Liver (tissue), 9 donors: ENCODE measurements around the gene ATG16L1. TPM values are rescaled to one million over a fixed set of nuclear protein-coding genes. Genes with fewer than 3 reads are reported as not detected.

ENCODE experiments used
- DNase-seq: peaks from one replicate; pipeline ENCODE4 v3.0.0-alpha.2; 2017; ENCODE audit warnings: low spot score
- H3K27ac ChIP-seq, 2 donors: one replicate each; pipeline ENCODE4 v1.7.0; 2013; ENCODE audit warnings: inconsistent platforms in 2 of 2, low read length in 2 of 2, control low read depth in 1 of 2, low read depth in 1 of 2, mild to moderate bottlenecking in 1 of 2
- H3K27me3 ChIP-seq, 4 donors: one replicate each; pipeline versions ENCODE4 v1.6.1 to v1.7.0; 2013; ENCODE audit warnings: low read length in 3 of 4, inconsistent platforms in 1 of 4, mild to moderate bottlenecking in 1 of 4, moderate library complexity in 1 of 4; ENCODE audit not compliant: control insufficient read depth in 4 of 4, insufficient read depth in 4 of 4
- H3K36me3 ChIP-seq, 4 donors: one replicate each; pipeline versions ENCODE4 v1.6.1 to v1.7.0; 2013; ENCODE audit warnings: low read length in 3 of 4, mild to moderate bottlenecking in 3 of 4, low read depth in 1 of 4, moderate library complexity in 1 of 4; ENCODE audit not compliant: control insufficient read depth in 4 of 4, insufficient read depth in 3 of 4
- H3K4me1 ChIP-seq, 4 donors: one replicate each; pipeline versions ENCODE4 v1.6.1 to v1.7.0; 2013; ENCODE audit warnings: low read length in 3 of 4, mild to moderate bottlenecking in 3 of 4, moderate library complexity in 1 of 4; ENCODE audit not compliant: control insufficient read depth in 4 of 4, insufficient read depth in 4 of 4
- H3K4me3 ChIP-seq, 3 donors: one replicate each; pipeline versions ENCODE4 v1.6.1 to v1.7.0; 2013; ENCODE audit warnings: low read length in 3 of 3, control low read depth in 1 of 3, low read depth in 1 of 3, mild to moderate bottlenecking in 1 of 3
- H3K9ac ChIP-seq, 2 donors: one replicate each; pipeline ENCODE4 v1.7.0; 2013; ENCODE audit warnings: low read length in 2 of 2, mild to moderate bottlenecking in 2 of 2, moderate library complexity in 2 of 2, control low read depth in 1 of 2, low read depth in 1 of 2
- H3K9me3 ChIP-seq, 4 donors: one replicate each; pipeline versions ENCODE4 v1.6.1 to v1.7.0; 2013; ENCODE audit warnings: low read length in 3 of 4; ENCODE audit not compliant: control insufficient read depth in 4 of 4
- EGR1 ChIP-seq, 2 donors: IDR thresholded peaks; 2 replicates each; pipeline ENCODE4 v1.6.1; 2016 to 2018; ENCODE audit warnings: antibody characterized with exemption in 2 of 2, low read depth in 2 of 2
- FOXA1 ChIP-seq: IDR thresholded peaks from 2 replicates; pipeline ENCODE4 v1.6.1; 2016; ENCODE audit warnings: antibody characterized with exemption
- FOXA2 ChIP-seq: IDR thresholded peaks from 2 replicates; pipeline ENCODE4 v1.6.1; 2016; ENCODE audit warnings: antibody characterized with exemption
- GABPA ChIP-seq, 2 donors: IDR thresholded peaks in 1 of 2; conservative IDR thresholded peaks in 1 of 2; 2 replicates each; pipeline ENCODE4 v1.6.1; 2016; ENCODE audit warnings: antibody characterized with exemption in 2 of 2, mild to moderate bottlenecking in 1 of 2, moderate library complexity in 1 of 2
- HNF4A ChIP-seq, 2 donors: conservative IDR thresholded peaks; 2 replicates each; pipeline ENCODE4 v1.6.1; 2016; ENCODE audit warnings: antibody characterized with exemption in 2 of 2, mild to moderate bottlenecking in 2 of 2
- HNF4G ChIP-seq: IDR thresholded peaks from 2 replicates; pipeline ENCODE4 v1.6.1; 2016; ENCODE audit warnings: antibody characterized with exemption
- JUND ChIP-seq, 2 donors: IDR thresholded peaks; 2 replicates each; pipeline ENCODE4 v1.6.1; 2016; ENCODE audit warnings: antibody characterized with exemption in 2 of 2
- NR2F2 ChIP-seq: IDR thresholded peaks from 2 replicates; pipeline ENCODE4 v1.6.1; 2016; ENCODE audit warnings: antibody characterized with exemption
- RAD21 ChIP-seq, 2 donors: IDR thresholded peaks; 2 replicates each; pipeline ENCODE4 v1.6.1; 2016; ENCODE audit warnings: antibody characterized with exemption in 2 of 2, mild to moderate bottlenecking in 2 of 2
- RXRA ChIP-seq, 2 donors: IDR thresholded peaks; 2 replicates each; pipeline ENCODE4 v1.6.1; 2017 to 2018; ENCODE audit warnings: antibody characterized with exemption in 2 of 2, mild to moderate bottlenecking in 1 of 2
- SP1 ChIP-seq: IDR thresholded peaks from 2 replicates; pipeline ENCODE4 v1.6.1; 2018; ENCODE audit warnings: antibody characterized with exemption, mild to moderate bottlenecking
- TAF1 ChIP-seq: conservative IDR thresholded peaks from 2 replicates; pipeline ENCODE4 v1.6.1; 2016; ENCODE audit warnings: antibody characterized with exemption, mild to moderate bottlenecking
- YY1 ChIP-seq: IDR thresholded peaks from 2 replicates; pipeline ENCODE4 v1.6.1; 2016; ENCODE audit warnings: antibody characterized with exemption, mild to moderate bottlenecking
- WGBS: extraction: QIAGEN DNeasy Blood & Tissue Kit; methylation state at CpG from one replicate; pipeline ENCODE4 v1.1.7; 2013; 5-methylcytosine and 5-hydroxymethylcytosine counted together
- polyA plus RNA-seq, 2 donors: library from polyadenylated mRNA; stranded (reverse) in 1 of 2; unstranded in 1 of 2; fragments of 200-250 nt in 1 of 2; fragments of >200 nt in 1 of 2; fragmentation: Nextera tagmentation in 1 of 2; extraction: Ambion mirVana in 1 of 2; gene quantifications; one replicate each; pipeline versions ENCODE4 v1.2.1 to v1.2.3, GENCODE V29; 2013 to 2015
- total RNA-seq, 2 donors: library from RNA; depleted of rRNA; stranded (reverse); fragments of >200 nt; gene quantifications; one replicate each; pipeline ENCODE4 v1.2.3, GENCODE V29; 2014
- TF ChIP-seq, protein P1 (sequence below): IDR thresholded peaks from 2 replicates; pipeline ENCODE4 v1.6.1; 2016; ENCODE audit warnings: antibody characterized with exemption
- TF ChIP-seq, protein P2 (sequence below): IDR thresholded peaks from 2 replicates; pipeline ENCODE4 v1.6.1; 2016; ENCODE audit warnings: antibody characterized with exemption, mild to moderate bottlenecking
- TF ChIP-seq, protein P3 (sequence below): IDR thresholded peaks from 2 replicates; pipeline ENCODE4 v1.6.1; 2016; ENCODE audit warnings: antibody characterized with exemption
- TF ChIP-seq, protein P4 (sequence below): fragments of 150-350 bp; IDR thresholded peaks from 2 replicates; pipeline ENCODE4 v1.5.1; 2017; ENCODE audit warnings: improper control_type of control experiment, low read depth, low read length; ENCODE audit not compliant: missing input control
- TF ChIP-seq, protein P5 (sequence below): IDR thresholded peaks from 2 replicates; pipeline ENCODE4 v1.6.1; 2016; ENCODE audit warnings: antibody characterized with exemption
- donor health status: healthy.
- donor health status: healthy.
- donor health status: healthy.
- donor health status: healthy.
- donor health status: healthy.

The ATG16L1 gene
- total and polyA plus RNA-seq, 4 donors, result 6.4 to 22.8 (median 15.7) TPM

DNA sequence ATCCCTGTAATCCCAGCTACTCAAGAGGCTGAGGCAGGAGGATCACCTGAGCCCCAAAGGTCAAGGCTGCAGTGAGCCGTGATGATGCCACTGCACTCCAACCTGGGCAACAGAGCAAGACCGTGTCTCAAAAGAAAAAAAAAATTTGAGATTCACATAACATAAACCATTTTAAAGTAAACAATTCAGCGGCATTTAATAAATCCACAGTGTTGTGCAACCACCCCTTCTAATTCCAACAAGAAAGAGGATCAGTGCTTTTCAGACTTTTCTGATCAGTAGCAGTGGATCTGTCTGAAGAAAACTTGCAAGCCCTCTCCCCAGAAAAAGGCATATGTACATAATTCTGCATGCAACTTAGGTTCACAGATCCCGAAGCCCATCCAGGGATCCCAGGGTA lies 48.9 kb downstream of the ATG16L1 start:
- Histone ChIP-seq H3K4me3 (no peak overlapping the region), H3K36me3 (peaks cover 0 to 7% (median 4%) of the 10 kb centered on the region in 4 donors), H3K27ac (no peak overlapping the region), H3K4me1 (peaks cover 0 to 7% (median 0%) of the 10 kb centered on the region in 4 donors), H3K27me3 (no peaks in the 10 kb centered on the region), H3K9me3 (no peaks in the 10 kb centered on the region), H3K9ac (no peak overlapping the region)
- whole genome bisulfite sequencing, result 89% methylated on average over 4 of the region's 4 CpGs
- TF ChIP-seq EGR1 (IDR thresholded peaks at IDR 0.05; ENCODE audit: low read depth in 2 of 2) (no peak), JUND (IDR thresholded peaks at IDR 0.05) (no peak), FOXA2 (no peak)
- TF ChIP-seq, protein P1, sequence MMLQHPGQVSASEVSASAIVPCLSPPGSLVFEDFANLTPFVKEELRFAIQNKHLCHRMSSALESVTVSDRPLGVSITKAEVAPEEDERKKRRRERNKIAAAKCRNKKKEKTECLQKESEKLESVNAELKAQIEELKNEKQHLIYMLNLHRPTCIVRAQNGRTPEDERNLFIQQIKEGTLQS, result no peak
- no peak for DNase-seq

DNA sequence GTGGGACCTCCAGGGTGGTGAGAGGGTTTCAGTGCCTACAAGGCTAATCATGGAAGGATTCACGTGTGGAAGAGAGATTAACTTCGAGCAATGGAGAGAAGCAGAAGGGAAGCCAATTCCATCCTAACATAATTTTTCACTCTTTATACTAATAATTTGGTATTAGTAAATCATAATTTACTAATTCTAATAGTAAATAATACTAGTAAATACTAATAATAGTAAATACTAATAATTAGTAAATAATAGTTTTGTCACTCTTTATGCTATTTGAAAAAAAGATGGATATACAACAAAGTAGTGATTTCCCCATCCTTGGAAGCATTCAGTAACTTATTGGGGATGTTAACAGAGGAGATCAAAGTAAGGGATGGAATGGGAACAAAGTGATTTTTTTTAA lies 49.8 kb downstream of the ATG16L1 start:
- Histone ChIP-seq H3K27ac (no peak overlapping the region), H3K36me3 (peaks cover 0 to under 1% (median 0%) of the 10 kb centered on the region in 4 donors), H3K4me1 (peaks cover 0 to 7% (median 0%) of the 10 kb centered on the region in 4 donors), H3K4me3 (no peak overlapping the region), H3K9ac (no peak overlapping the region), H3K27me3 (no peaks in the 10 kb centered on the region), H3K9me3 (no peaks in the 10 kb centered on the region)
- WGBS, result 88% methylated on average over 2 of the region's 2 CpGs
- no peak for DNase-seq
- TF ChIP-seq RXRA (IDR thresholded peaks at IDR 0.05) (no peak), GABPA (IDR thresholded peaks at IDR 0.05 in 1 of 2, conservative IDR thresholded peaks at IDR 0.05 in 1 of 2) (no peak), FOXA2 (no peak), JUND (IDR thresholded peaks at IDR 0.05) (no peak), EGR1 (IDR thresholded peaks at IDR 0.05; ENCODE audit: low read depth in 2 of 2) (no peak), YY1 (no peak), NR2F2 (no peak), HNF4A (conservative IDR thresholded peaks at IDR 0.05) (no peak), SP1 (no peak), FOXA1 (no peak), RAD21 (IDR thresholded peaks at IDR 0.05) (no peak), HNF4G (no peak), TAF1 (no peak)
- TF ChIP-seq, protein P2, sequence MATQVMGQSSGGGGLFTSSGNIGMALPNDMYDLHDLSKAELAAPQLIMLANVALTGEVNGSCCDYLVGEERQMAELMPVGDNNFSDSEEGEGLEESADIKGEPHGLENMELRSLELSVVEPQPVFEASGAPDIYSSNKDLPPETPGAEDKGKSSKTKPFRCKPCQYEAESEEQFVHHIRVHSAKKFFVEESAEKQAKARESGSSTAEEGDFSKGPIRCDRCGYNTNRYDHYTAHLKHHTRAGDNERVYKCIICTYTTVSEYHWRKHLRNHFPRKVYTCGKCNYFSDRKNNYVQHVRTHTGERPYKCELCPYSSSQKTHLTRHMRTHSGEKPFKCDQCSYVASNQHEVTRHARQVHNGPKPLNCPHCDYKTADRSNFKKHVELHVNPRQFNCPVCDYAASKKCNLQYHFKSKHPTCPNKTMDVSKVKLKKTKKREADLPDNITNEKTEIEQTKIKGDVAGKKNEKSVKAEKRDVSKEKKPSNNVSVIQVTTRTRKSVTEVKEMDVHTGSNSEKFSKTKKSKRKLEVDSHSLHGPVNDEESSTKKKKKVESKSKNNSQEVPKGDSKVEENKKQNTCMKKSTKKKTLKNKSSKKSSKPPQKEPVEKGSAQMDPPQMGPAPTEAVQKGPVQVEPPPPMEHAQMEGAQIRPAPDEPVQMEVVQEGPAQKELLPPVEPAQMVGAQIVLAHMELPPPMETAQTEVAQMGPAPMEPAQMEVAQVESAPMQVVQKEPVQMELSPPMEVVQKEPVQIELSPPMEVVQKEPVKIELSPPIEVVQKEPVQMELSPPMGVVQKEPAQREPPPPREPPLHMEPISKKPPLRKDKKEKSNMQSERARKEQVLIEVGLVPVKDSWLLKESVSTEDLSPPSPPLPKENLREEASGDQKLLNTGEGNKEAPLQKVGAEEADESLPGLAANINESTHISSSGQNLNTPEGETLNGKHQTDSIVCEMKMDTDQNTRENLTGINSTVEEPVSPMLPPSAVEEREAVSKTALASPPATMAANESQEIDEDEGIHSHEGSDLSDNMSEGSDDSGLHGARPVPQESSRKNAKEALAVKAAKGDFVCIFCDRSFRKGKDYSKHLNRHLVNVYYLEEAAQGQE, result no peak
- TF ChIP-seq, protein P3, sequence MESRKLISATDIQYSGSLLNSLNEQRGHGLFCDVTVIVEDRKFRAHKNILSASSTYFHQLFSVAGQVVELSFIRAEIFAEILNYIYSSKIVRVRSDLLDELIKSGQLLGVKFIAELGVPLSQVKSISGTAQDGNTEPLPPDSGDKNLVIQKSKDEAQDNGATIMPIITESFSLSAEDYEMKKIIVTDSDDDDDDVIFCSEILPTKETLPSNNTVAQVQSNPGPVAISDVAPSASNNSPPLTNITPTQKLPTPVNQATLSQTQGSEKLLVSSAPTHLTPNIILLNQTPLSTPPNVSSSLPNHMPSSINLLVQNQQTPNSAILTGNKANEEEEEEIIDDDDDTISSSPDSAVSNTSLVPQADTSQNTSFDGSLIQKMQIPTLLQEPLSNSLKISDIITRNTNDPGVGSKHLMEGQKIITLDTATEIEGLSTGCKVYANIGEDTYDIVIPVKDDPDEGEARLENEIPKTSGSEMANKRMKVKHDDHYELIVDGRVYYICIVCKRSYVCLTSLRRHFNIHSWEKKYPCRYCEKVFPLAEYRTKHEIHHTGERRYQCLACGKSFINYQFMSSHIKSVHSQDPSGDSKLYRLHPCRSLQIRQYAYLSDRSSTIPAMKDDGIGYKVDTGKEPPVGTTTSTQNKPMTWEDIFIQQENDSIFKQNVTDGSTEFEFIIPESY, result no peak
- TF ChIP-seq, protein P4, sequence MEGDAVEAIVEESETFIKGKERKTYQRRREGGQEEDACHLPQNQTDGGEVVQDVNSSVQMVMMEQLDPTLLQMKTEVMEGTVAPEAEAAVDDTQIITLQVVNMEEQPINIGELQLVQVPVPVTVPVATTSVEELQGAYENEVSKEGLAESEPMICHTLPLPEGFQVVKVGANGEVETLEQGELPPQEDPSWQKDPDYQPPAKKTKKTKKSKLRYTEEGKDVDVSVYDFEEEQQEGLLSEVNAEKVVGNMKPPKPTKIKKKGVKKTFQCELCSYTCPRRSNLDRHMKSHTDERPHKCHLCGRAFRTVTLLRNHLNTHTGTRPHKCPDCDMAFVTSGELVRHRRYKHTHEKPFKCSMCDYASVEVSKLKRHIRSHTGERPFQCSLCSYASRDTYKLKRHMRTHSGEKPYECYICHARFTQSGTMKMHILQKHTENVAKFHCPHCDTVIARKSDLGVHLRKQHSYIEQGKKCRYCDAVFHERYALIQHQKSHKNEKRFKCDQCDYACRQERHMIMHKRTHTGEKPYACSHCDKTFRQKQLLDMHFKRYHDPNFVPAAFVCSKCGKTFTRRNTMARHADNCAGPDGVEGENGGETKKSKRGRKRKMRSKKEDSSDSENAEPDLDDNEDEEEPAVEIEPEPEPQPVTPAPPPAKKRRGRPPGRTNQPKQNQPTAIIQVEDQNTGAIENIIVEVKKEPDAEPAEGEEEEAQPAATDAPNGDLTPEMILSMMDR, result no peak
- TF ChIP-seq, protein P1, result no peak
- TF ChIP-seq, protein P5, sequence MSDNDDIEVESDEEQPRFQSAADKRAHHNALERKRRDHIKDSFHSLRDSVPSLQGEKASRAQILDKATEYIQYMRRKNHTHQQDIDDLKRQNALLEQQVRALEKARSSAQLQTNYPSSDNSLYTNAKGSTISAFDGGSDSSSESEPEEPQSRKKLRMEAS, result no peak
